ENCODE results near the gene SLC1A3.

- TF ChIP-seq, protein P1, sequence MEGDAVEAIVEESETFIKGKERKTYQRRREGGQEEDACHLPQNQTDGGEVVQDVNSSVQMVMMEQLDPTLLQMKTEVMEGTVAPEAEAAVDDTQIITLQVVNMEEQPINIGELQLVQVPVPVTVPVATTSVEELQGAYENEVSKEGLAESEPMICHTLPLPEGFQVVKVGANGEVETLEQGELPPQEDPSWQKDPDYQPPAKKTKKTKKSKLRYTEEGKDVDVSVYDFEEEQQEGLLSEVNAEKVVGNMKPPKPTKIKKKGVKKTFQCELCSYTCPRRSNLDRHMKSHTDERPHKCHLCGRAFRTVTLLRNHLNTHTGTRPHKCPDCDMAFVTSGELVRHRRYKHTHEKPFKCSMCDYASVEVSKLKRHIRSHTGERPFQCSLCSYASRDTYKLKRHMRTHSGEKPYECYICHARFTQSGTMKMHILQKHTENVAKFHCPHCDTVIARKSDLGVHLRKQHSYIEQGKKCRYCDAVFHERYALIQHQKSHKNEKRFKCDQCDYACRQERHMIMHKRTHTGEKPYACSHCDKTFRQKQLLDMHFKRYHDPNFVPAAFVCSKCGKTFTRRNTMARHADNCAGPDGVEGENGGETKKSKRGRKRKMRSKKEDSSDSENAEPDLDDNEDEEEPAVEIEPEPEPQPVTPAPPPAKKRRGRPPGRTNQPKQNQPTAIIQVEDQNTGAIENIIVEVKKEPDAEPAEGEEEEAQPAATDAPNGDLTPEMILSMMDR (conservative IDR thresholded peaks at IDR 0.05 in 1 of 2, IDR thresholded peaks at IDR 0.05 in 1 of 2; ENCODE audit: low read depth in 1 of 2, low read length in 2 of 2), result no peak
- TF ChIP-seq EZH2 (IDR thresholded peaks at IDR 0.05; ENCODE audit: low read length, missing control alignments), result no peak
Measured at GRCh38 chr5:36607838-36608783, 1.7 kb downstream of the SLC1A3 start.

All from fibroblast of lung (primary cell).